ENCODE results near the gene TRIM41. TPM values are rescaled to one million over a fixed set of nuclear protein-coding genes. Genes with fewer than 3 reads are reported as not detected.

Gene TRIM41
- total and polyA plus RNA-seq, 9 of the 15 experiments (the other 6 are each of a cell fraction or from before 2014, with no cell fraction given), result 1.8 to 47.6 (median 20.9) TPM

DNA sequence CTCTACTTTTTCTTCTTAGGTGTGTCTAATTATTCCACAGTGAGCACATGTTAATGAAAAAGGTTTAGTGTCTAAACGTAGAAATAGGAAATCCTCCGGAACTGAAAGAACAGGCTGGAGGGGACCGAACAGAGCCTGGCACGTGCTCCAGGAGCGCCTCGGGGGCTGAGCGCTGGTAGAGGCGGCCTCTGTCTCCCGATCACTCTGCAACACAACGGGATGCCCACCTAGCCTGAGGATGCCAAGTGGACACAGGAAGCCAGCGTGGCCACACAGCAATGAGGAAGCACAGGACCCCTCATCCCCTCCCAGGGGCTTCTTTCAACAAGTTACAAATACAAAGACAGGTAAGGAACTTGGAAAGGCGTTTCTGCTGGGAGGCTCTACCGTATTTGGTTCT is 37.5 kb upstream of the TRIM41 start:
- H3K36me3 ChIP-seq (ENCODE audit: control insufficient read depth, insufficient read depth, low read length), result no peaks in the 10 kb centered on the region
- no peak for DNase-seq (ENCODE audit: extremely low read depth in 1 of 4, low spot score in 3 of 4)
- H3K9ac ChIP-seq (ENCODE audit: insufficient read depth in 1 of 2, low read depth in 2 of 2, low read length in 2 of 2), result peak overlapping the region in 1 of 2 experiments; percentile 73; a peak in 1 of 4 replicates
- H3K4me3 ChIP-seq, result no peak overlapping the region
- intact Hi-C loops (cut with micrococcal nuclease), result loop anchor here (2.0 to 5.0 kb wide), 2 partner anchors 27 to 77 kb away; partner anchors contain the start of gene TRIM52
- POLR2A ChIA-PET, result interaction anchor here (0.6 to 2.2 kb wide), 10 partner anchors 12 to 354 kb away, joined by 3 to 25 read pairs (median 6); partner anchors contain the start of gene TRIM41
- H3K9me3 ChIP-seq (replicated peaks; ENCODE audit: control insufficient read depth, insufficient read depth, low read depth, low read length), result no peaks in the 10 kb centered on the region
- FAIRE-seq, result no peak
- in situ Hi-C loops (cut with MboI), result no loop called here
- WGBS (ENCODE audit: insufficient coverage, low coverage, missing lambda C conversion rate), result 94% methylated on average over 13 of the region's 13 CpGs
- H3K4me1 ChIP-seq (replicated peaks in 1 of 2; ENCODE audit: control insufficient read depth in 2 of 2, insufficient read depth in 2 of 2, low read length in 2 of 2), result peaks cover 15 to 48% of the 10 kb centered on the region in 2 experiments
- CTCF ChIA-PET (ENCODE audit: low intra/inter-chr PET ratio), result no interaction called here
- 0 out of 2 replicates have a peak, but pooled peaks cover 3% of the 10 kb centered on the region for H4K20me1 ChIP-seq (replicated peaks; ENCODE audit: control insufficient read depth, insufficient read depth, low read length)
- no peaks in the 10 kb centered on the region for H3K9me1 ChIP-seq (ENCODE audit: control insufficient read depth, insufficient read depth, low read length)
- no peaks in the 10 kb centered on the region for H3K27me3 ChIP-seq (ENCODE audit: control insufficient read depth in 2 of 2, insufficient read depth in 2 of 2, low read length in 2 of 2)
- no peak for ATAC-seq
- H2AFZ ChIP-seq (ENCODE audit: low read depth, low read length), result peak overlapping the region; percentile 86
- H3K4me2 ChIP-seq (ENCODE audit: insufficient read depth, low read length), result no peak overlapping the region
- peak overlapping the region; percentile 85; the same call in 1 of the 3 replicates for H3K27ac ChIP-seq (ENCODE audit: extremely low read depth, low read depth, low read length)
- no peaks in the 10 kb centered on the region for H3K79me2 ChIP-seq (ENCODE audit: control insufficient read depth, insufficient read depth, low read length)
- no TSS peak for BruUV-seq (replicated peaks)
- TF ChIP-seq MTF1 (CRISPR knock-in tag; IDR thresholded peaks at IDR 0.05; ENCODE audit: borderline replicate concordance) (no peak), JUNB (CRISPR knock-in tag; conservative IDR thresholded peaks at IDR 0.05) (no peak), MYBL2 (IDR thresholded peaks at IDR 0.05; ENCODE audit: low read depth) (no peak), MYBL2 (CRISPR knock-in tag; IDR thresholded peaks at IDR 0.05; ENCODE audit: borderline replicate concordance) (no peak), MBD2 (IDR thresholded peaks at IDR 0.05; ENCODE audit: borderline replicate concordance, low read depth) (no peak)
- TF ChIP-seq, protein P1, sequence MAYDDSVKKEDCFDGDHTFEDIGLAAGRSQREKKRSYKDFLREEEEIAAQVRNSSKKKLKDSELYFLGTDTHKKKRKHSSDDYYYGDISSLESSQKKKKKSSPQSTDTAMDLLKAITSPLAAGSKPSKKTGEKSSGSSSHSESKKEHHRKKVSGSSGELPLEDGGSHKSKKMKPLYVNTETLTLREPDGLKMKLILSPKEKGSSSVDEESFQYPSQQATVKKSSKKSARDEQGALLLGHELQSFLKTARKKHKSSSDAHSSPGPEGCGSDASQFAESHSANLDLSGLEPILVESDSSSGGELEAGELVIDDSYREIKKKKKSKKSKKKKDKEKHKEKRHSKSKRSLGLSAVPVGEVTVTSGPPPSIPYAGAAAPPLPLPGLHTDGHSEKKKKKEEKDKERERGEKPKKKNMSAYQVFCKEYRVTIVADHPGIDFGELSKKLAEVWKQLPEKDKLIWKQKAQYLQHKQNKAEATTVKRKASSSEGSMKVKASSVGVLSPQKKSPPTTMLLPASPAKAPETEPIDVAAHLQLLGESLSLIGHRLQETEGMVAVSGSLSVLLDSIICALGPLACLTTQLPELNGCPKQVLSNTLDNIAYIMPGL (CRISPR knock-in tag; IDR thresholded peaks at IDR 0.05), result no peak
- TF ChIP-seq, protein P2, sequence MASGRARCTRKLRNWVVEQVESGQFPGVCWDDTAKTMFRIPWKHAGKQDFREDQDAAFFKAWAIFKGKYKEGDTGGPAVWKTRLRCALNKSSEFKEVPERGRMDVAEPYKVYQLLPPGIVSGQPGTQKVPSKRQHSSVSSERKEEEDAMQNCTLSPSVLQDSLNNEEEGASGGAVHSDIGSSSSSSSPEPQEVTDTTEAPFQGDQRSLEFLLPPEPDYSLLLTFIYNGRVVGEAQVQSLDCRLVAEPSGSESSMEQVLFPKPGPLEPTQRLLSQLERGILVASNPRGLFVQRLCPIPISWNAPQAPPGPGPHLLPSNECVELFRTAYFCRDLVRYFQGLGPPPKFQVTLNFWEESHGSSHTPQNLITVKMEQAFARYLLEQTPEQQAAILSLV (tag; IDR thresholded peaks at IDR 0.05), result no peak
- TF ChIP-seq, protein P3, sequence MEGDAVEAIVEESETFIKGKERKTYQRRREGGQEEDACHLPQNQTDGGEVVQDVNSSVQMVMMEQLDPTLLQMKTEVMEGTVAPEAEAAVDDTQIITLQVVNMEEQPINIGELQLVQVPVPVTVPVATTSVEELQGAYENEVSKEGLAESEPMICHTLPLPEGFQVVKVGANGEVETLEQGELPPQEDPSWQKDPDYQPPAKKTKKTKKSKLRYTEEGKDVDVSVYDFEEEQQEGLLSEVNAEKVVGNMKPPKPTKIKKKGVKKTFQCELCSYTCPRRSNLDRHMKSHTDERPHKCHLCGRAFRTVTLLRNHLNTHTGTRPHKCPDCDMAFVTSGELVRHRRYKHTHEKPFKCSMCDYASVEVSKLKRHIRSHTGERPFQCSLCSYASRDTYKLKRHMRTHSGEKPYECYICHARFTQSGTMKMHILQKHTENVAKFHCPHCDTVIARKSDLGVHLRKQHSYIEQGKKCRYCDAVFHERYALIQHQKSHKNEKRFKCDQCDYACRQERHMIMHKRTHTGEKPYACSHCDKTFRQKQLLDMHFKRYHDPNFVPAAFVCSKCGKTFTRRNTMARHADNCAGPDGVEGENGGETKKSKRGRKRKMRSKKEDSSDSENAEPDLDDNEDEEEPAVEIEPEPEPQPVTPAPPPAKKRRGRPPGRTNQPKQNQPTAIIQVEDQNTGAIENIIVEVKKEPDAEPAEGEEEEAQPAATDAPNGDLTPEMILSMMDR (IDR thresholded peaks at IDR 0.05 in 2 of 3, conservative IDR thresholded peaks at IDR 0.05 in 1 of 3; ENCODE audit: insufficient read depth in 2 of 3, low read depth in 1 of 3, low read length in 3 of 3), result no peak
- TF ChIP-seq, protein P4, sequence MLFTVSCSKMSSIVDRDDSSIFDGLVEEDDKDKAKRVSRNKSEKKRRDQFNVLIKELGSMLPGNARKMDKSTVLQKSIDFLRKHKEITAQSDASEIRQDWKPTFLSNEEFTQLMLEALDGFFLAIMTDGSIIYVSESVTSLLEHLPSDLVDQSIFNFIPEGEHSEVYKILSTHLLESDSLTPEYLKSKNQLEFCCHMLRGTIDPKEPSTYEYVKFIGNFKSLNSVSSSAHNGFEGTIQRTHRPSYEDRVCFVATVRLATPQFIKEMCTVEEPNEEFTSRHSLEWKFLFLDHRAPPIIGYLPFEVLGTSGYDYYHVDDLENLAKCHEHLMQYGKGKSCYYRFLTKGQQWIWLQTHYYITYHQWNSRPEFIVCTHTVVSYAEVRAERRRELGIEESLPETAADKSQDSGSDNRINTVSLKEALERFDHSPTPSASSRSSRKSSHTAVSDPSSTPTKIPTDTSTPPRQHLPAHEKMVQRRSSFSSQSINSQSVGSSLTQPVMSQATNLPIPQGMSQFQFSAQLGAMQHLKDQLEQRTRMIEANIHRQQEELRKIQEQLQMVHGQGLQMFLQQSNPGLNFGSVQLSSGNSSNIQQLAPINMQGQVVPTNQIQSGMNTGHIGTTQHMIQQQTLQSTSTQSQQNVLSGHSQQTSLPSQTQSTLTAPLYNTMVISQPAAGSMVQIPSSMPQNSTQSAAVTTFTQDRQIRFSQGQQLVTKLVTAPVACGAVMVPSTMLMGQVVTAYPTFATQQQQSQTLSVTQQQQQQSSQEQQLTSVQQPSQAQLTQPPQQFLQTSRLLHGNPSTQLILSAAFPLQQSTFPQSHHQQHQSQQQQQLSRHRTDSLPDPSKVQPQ (CRISPR knock-in tag; IDR thresholded peaks at IDR 0.05; ENCODE audit: borderline replicate concordance), result no peak

Measured in K562 (cell line).